GM18868 (cell line): Measurements from ENCODE around the gene AUTS2.

Experiments used
- ATAC-seq: cut with Tn5 transposase; IDR thresholded peaks from one replicate; pipeline ENCODE4 v1.9.1; 2021; ENCODE audit warnings: mild to moderate bottlenecking, moderate library complexity; ENCODE audit not compliant: unreplicated experiment

The AUTS2 gene

DNA sequence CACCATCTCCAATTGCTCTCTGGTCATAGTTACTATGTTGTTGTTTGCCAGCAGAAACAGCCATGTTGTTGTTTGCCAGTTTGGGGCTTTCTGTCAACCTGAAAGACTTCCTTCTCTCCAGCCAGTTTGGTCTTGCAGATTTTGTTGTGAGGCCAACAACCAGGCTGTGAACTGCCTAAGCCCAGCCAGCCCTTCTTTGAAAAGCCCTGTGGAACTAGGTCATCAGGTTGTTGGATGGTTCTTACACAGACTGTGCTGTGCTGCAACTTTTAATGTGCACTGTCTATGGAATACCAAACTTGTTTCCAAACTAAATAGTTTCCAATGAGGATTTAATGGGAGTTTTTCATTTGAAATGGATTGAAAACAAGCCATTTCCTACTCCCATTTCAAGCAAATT lies 940.9 kb downstream of the AUTS2 start:
- no peak for ATAC-seq

DNA sequence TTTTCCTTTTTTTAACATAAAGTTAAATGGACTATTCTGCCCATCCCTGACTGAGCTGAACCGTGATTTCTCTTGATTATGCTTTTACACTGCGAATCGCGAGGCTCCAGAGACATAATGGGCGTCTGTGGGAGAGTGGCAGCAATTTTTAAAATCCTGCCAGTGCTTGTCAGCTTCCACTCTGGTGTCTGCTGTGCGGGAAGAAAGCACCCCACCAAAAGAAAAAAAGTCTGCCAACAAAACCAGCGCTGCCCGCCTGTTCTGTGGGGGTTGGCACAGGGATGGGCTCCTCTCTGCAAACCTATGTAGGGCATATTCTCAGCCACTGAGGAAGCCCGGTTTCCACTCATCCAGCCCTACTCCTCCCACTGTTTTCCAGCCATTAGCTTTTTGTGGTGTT lies 941.3 kb downstream of the AUTS2 start:
- no peak for ATAC-seq

GRCh38 chr7:70540641-70541040 lies 942.4 kb downstream of the AUTS2 start:
- ATAC-seq: no peak

DNA sequence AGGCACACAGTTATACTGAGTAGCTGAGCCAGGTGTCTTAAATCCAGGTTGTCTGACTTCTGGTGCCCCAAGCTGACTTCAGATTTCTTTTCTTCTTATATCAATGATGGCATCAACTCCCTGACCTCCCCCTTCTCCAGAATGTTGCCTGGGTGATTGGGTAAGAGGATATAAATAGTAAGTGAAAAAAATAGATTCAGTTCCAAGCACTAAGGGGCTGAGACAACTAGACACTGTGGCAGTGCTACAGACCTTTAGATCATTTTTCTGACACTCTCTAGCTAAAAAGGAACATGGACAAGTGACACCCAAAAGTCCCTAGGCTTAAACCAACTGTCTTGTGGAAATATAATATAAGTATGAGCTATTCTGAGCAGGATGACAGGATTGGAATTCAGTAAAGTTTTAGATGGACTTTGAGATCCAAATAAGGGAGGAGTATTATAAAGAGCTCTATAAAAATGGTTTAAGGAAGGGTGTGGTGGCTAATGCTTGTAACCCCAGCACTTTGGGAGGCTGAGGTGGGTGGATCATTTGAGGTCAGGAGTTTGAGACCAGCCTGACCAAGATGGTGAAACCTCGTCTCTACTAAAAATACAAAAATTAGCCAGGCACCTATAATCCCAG lies 944.6 kb downstream of the AUTS2 start:
- ATAC-seq: no peak

DNA sequence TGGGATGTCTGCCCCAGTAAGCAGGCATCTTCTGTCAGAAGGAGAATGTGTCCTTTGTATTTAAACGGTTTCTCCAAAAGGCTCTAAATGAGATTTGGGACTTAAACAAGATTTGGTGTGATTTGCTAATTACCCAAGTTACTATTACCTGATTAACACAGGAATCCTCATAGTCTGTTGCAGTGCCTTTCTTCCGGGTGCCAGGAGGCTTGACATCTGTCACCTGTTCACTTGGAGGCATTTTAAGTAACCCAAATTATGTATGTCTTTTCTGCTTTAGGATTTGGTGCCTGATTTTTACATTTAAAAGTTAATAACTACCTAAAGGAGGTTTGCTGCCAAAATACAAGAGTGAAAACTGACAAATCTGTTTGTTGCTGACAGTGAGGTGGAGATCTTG lies 945.7 kb downstream of the AUTS2 start:
- no peak for ATAC-seq

- peak; percentile 57 for ATAC-seq
Measured at GRCh38 chr7:70545214-70545613, 946.9 kb downstream of the AUTS2 start.

GRCh38 chr7:70552141-70552540 lies 953.9 kb downstream of the AUTS2 start:
- ATAC-seq: no peak

GRCh38 chr7:70553364-70553763 lies 955.1 kb downstream of the AUTS2 start:
- no peak for ATAC-seq

GRCh38 chr7:70554646-70555045 lies 956.4 kb downstream of the AUTS2 start:
- ATAC-seq: no peak

- ATAC-seq: no peak
Measured at GRCh38 chr7:70556761-70557160, 958.5 kb downstream of the AUTS2 start.

DNA sequence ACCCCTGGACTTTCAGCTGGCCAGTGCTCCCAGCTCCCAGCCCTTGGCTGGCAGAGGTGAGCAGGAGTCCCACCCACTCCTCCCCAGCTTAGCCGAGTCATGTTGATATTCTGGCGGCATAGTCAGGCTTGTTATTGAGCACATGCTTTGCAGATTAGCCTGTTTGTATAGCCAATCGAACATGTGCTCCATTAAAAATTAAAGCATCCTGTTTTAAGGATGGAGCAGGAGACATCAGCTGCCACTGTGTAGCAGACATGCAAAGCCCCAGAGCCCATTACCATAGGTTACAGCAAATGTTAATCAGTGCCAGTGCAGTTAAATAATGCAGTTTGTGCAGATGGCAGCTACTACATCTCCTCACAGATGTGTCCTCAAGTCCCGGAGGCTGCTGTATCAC lies 959.1 kb downstream of the AUTS2 start:
- ATAC-seq: no peak

DNA sequence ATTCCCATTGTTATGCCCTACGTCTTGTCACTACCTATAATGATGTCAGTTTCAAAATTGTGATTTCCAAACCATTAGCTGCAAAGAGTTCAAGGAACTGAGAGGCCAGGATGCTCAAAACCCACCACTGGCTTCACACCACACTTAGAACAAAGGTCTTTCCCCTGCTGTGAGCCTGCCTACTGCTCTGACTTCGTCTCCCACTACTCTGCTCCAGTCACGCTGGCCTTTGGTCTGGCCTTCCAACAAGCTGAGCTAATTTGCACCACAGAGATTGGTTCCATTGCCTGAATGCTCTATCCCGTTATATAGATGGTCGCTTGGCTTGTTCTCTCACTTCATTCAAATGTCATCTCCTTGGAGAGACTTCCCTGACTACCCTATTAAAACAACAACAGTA lies 961.5 kb downstream of the AUTS2 start:
- no peak for ATAC-seq

DNA sequence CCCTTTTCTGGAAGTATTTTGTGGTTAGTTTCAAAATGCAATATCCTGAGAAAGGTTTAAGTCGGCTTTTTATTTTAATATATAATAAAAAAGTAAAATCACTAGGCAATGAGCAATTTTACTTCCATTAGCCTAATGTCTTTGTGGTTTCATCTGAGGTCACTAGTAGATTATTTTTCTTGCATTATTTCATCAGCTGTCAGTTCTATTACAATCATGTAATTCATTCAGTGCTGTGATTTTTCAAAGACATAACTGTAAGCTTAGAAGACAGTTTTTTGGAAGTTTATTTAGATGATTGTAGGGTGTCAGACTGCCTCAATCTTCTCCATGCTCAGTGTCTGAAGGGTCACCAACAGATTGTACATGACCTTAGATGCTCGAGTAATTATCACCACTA lies 965.7 kb downstream of the AUTS2 start:
- ATAC-seq: no peak

DNA sequence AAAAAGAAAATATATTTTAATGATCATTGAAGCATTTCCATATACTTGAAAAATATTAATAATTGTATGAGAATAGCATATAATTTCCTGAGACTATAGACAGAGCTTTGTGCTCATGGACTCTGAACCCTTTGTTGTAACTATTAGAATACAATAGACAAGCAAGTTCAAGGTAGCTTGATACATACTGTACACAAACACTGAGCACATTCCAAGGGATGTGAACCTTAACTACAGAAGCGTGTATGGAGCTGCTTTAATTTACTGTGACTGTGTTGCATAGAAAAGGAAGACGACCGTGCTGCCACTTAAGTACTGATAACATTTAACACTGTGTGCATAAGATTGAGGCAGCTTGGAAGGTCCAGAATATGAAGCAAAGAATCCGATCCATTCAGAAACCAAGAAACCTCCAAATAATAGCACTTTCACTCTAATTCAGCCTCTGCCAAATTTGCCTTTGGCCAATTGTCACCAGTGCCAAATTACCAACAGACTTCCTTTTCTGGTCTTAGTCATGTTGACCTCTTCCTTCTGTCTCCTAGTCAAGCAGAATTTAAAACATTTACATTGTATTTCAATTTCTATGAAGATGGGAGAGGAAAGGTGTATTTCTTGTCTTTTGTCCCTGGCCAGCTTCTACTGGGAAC lies 967.6 kb downstream of the AUTS2 start:
- no peak for ATAC-seq

GRCh38 chr7:70566671-70567070 lies 968.4 kb downstream of the AUTS2 start:
- ATAC-seq: no peak

GRCh38 chr7:70568674-70569334 lies 970.5 kb downstream of the AUTS2 start:
- ATAC-seq: no peak

GRCh38 chr7:70569335-70569819 lies 971.1 kb downstream of the AUTS2 start:
- peak; percentile 48 for ATAC-seq

DNA sequence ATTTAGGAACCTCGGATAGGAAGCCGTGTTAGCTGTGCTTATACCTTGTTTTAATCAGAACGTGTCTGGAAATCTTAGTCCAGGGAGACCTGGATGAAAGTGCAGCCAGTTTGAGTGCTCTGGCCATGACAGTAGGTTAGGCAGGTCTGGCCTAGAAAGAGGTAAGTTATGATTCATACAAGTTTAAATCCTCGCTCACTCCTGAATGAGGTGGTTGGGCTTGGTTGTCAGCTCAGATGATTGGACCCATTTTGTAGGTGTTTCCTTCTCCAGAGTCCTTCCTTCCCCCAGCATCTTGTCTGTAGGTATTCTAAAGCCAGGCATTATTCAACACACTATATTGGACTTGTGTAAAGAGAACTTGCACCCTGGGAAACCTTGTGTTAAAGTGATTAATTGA lies 971.8 kb downstream of the AUTS2 start:
- ATAC-seq: no peak

DNA sequence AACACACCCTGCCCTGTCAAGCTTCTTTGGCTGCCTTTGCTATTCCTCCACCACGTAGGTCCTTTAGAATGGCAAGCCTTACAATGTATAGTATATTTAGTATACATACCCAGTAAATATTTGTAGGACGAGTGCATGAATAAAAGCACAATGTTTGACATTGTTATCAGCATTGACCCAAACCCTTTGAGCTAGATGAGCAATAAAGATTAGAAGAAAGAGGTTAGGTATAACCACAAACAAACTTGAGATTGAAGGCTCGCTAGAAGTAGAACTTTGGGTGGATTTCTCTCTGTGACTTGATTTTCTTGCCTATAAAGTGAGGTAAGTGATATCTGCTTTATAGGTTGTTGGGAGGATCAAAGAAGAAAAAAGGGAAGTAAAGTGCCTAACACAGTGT lies 972.7 kb downstream of the AUTS2 start:
- ATAC-seq: no peak

DNA sequence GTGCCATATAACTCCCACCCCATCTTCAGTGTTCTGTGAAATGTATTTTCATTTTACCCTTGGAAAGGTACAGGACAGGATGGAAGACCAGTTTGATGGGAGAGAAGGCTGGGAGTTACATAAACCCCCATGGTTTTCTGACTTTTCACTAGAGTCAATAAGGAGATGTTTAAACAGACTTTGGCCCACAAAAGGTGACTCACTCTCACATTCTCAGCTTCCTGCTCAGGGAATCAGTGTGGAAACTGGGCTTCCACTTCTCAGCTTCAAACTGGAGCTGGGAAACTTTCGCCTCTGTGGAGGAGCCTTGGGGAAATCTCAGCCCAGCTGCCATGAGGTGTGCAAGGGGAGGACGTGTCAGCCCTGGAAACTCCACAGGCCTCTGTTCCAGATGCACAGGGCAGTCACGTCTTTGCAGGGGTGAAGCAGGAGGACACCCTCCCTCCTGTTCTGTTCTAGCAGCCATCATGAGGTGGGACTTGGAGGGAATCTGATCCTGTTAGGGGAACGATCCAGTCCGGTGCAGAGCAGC lies 973.2 kb downstream of the AUTS2 start:
- ATAC-seq: no peak

DNA sequence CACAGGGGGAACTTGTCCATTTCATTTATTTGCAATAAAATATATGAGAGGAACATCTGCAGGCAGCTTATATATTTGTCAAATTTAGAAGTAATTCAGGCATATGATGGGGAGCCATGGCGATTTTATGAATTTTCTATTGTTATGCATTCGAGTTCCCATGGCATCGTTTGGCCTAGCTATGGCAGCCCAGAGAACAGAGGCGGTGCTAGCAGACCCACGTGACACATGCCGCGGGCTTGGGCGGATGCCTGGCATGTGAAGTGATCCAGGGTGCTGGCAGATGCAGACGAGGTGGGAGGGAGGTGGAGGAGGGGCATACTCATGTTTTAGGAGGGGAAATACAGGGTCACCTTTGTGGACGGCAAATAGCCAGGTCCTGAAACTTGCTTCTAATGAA lies 973.7 kb downstream of the AUTS2 start:
- no peak for ATAC-seq

GRCh38 chr7:70572571-70572970 lies 974.3 kb downstream of the AUTS2 start:
- no peak for ATAC-seq
